ENCODE measurements around the gene DARS1. TPM values are rescaled to one million over a fixed set of nuclear protein-coding genes. Genes with fewer than 3 reads are reported as not detected.

DARS1 gene
- total and polyA plus RNA-seq, 2 experiments from 2014 or later = 115 to 148 TPM

GRCh38 chr2:136031711-136032110 is 46.3 kb upstream of the DARS1 start:
- Mint-ChIP-seq H3K4me1 (peaks cover 10% of the 10 kb centered on the region; the same call in 2 of the 3 replicates), H3K27ac (no peak overlapping the region), H3K4me3 (no peak overlapping the region), H3K36me3 (ENCODE audit: low read depth) (no peaks in the 10 kb centered on the region), H3K27me3 (ENCODE audit: insufficient read depth, low read depth, poor library complexity) (no peaks in the 10 kb centered on the region), H3K9me3 (no peaks in the 10 kb centered on the region)
- H3F3A ChIP-seq (replicated peaks; ENCODE audit: low read depth) = no peaks in the 10 kb centered on the region
- H3K9me2 ChIP-seq (ENCODE audit: insufficient read depth) = 0 out of 2 replicates have a peak, but pooled peaks cover 5% of the 10 kb centered on the region
- no peak for DNase-seq (ENCODE audit: low spot score)
- no peak for ATAC-seq
- no peak overlapping the region for H3K4me2 ChIP-seq
- peaks cover 5% of the 10 kb centered on the region for H3K4me1 ChIP-seq (ENCODE audit: insufficient read depth)
- H3K4me3 ChIP-seq = no peak overlapping the region
- no peak overlapping the region for H2AFZ ChIP-seq
- no peaks in the 10 kb centered on the region for H4K20me1 ChIP-seq (replicated peaks; ENCODE audit: insufficient read depth)
- no peaks in the 10 kb centered on the region for H3K36me3 ChIP-seq (ENCODE audit: insufficient read depth)
- H3K27ac ChIP-seq (ENCODE audit: low read depth) = no peak overlapping the region
- TF ChIP-seq NANOG (IDR thresholded peaks at IDR 0.05; ENCODE audit: borderline replicate concordance) = no peak
- TF ChIP-seq POLR2AphosphoS5 (IDR thresholded peaks at IDR 0.05; ENCODE audit: low read depth) = no peak
- no peak for TF ChIP-seq CTCF (conservative IDR thresholded peaks at IDR 0.05; ENCODE audit: low read depth in 2 of 2)
- no peak for TF ChIP-seq EZH2 (IDR thresholded peaks at IDR 0.05; ENCODE audit: low read depth, unreplicated experiment)
- TF ChIP-seq STAT1 (IDR thresholded peaks at IDR 0.05; ENCODE audit: unreplicated experiment) = no peak
- no peak for TF ChIP-seq ZNF331 (CRISPR knock-in tag; IDR thresholded peaks at IDR 0.05; ENCODE audit: low read depth)
- TF ChIP-seq ETS1 (IDR thresholded peaks at IDR 0.05) = no peak
- no peak for TF ChIP-seq ZNF114 (CRISPR knock-in tag; IDR thresholded peaks at IDR 0.05)
- TF ChIP-seq CREB1 (CRISPR knock-in tag; IDR thresholded peaks at IDR 0.05; ENCODE audit: low read depth) = no peak
- no peak for TF ChIP-seq JUNB (IDR thresholded peaks at IDR 0.05; ENCODE audit: unreplicated experiment)
- TF ChIP-seq EZH2phosphoT487 (IDR thresholded peaks at IDR 0.05; ENCODE audit: unreplicated experiment) = no peak
- no peak for TF ChIP-seq ZNF462 (CRISPR knock-in tag; IDR thresholded peaks at IDR 0.05)
- no peak for TF ChIP-seq REST (IDR thresholded peaks at IDR 0.05; ENCODE audit: unreplicated experiment)
- no peaks in the 10 kb centered on the region for H3K27me3 ChIP-seq (ENCODE audit: insufficient read depth)
- no peaks in the 10 kb centered on the region for H3K79me2 ChIP-seq (replicated peaks; ENCODE audit: insufficient read depth)

Measured in GM23338 (cell line).